Embryonic facial prominence (tissue), 1 donor: ENCODE measurements around the gene SRD5A2.

Experiments used
- DNase-seq: peaks from one replicate; pipeline ENCODE4 v3.0.0-alpha.2; 2016; ENCODE audit errors: extremely low spot score

Gene SRD5A2, protein sequence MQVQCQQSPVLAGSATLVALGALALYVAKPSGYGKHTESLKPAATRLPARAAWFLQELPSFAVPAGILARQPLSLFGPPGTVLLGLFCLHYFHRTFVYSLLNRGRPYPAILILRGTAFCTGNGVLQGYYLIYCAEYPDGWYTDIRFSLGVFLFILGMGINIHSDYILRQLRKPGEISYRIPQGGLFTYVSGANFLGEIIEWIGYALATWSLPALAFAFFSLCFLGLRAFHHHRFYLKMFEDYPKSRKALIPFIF

DNA sequence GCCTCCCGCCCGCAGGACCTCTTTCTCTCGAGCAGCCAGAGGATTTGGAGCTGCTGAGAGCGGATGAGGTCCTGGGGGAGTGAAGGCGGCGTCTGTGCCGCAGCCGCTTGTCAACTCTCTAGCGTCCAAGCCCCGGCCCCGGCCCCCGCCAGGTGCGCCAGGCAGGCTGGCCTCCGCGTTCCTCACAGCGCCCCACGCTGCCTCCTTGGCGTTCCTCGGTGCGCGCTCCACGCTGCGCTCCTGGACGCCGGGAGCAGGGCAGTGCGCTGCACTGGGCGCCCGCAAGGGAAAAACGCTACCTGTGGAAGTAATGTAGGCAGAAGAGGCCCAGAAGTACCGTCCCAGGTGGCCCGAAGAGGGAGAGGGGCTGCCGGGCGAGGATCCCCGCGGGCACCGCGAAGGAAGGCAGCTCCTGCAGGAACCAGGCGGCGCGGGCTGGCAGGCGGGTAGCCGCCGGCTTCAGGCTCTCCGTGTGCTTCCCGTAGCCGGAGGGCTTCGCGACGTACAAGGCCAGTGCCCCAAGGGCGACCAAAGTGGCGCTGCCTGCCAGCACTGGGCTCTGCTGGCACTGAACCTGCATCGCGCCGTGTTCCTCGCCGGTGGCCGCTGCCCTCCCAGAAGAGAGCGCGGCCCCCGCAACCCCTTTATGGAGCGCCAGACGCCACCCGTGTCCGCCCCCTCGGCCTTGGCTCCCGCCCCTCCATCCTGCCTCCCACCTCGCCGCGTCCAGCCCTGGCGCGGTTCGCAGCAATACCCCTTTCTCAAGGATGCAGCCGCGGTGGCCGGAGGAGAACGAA, at the start of gene SRD5A2:
TSS of gene SRD5A2 (minus strand) at position 618 of the 797 bp plus-strand sequence. CDS start at position 580, 38 bp downstream.
- DNase-seq: no peak

DNA sequence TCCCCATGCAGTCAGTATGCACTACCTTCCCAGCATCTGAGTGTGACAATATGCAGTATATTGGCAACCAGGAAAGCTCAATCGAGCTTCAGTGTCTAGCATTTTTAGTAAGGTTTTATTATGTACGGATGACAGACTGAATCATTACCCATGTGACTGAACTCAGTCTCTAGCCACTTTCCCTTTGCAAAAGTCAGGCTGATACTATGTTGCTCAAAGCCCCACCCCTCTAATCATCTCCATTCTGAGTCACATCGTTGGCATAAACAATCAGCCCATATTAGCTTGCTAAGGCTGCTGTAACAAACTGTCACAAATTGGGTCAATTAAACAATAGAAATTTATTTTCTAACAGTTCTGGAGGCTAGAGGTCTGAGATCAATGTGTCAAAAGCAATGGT, 25.8 kb upstream of the SRD5A2 start:
- no peak for DNase-seq

DNA sequence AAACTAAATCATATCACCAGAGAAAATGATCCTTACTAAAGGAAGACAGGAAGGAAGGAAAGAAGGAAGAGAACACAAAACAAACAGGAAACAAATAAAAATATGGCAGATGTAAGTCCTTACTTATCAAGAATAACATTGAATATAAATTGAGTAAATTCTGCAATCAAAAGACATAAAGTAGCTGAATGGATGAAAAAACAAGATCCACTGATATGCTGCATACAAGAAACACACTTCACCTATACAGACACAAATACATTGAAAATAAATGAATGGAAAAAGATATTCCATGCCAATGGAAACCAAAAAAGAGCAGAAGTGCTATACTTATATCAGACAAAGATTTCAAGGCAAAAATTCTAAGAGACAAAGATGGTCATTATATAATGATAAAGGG, 18.0 kb upstream of the SRD5A2 start:
- no peak for DNase-seq

DNA sequence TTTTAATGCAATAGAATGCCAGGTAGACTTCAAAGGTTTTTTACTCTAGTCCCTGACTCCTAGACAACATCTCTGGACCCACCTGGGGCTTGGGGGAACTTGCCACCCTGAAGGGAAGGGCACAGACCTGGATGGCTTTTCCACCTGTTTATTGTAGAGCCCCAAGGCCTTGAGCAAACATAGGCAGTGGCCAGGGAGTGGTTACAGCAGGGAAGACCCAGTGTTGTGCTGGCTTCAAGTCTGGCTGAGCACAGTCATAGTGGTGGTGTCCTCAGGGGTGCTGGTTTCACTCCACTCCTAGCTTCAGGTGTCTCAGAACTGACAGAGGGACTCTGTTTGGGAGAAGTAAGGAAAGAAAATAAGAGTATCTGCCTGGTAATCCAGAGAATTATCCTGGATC, 5.5 kb upstream of the SRD5A2 start:
- no peak for DNase-seq

DNA sequence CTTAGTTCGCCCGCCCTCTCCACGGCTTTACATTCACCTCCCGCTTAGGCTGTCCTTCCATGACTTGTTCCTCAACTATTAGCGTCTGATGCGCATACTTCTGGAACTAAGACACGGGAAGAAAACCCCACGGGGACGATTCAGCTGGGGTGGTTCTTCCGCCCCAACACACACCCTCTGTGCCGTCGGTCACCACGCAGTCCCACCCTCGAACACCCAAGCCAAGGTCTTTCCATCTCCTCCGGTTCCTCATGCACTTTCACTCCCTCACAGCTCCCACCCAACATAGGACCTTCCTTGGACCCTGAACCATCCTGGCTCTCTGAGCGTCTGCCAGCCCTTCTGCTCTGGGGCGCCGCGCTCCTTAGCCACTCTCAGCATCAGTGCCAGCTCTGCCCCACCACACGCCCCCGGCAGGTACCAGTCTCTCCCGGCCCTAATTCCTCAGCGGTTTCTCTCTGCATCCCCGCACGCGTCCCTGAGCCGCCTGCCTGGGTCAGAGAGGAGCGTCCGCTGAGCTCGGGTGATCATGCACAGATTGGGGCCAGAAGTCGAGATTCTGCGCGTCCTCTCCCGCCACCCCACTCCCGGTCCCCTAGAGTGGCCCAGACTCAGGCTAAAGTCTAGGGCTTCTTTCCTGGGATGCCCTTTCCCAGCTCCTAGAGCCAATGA, 522 bp upstream of the SRD5A2 start:
- no peak for DNase-seq

DNA sequence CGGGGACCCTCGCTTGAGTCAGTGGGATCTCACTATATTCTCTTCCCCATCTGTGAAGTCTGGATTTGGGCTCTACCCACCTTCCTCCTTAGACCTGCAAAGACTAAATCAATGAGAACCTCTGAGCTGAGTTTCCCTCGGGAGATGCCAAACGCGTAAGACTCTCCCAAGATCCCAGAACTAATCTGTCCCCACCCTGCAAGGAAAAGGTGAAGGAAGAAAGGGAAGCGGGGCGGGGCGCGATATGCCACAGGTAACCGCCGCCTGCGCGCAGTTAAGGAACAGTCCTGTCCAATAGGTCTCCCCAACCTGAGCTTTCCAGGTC, 780 bp downstream of the SRD5A2 start:
- no peak for DNase-seq

DNA sequence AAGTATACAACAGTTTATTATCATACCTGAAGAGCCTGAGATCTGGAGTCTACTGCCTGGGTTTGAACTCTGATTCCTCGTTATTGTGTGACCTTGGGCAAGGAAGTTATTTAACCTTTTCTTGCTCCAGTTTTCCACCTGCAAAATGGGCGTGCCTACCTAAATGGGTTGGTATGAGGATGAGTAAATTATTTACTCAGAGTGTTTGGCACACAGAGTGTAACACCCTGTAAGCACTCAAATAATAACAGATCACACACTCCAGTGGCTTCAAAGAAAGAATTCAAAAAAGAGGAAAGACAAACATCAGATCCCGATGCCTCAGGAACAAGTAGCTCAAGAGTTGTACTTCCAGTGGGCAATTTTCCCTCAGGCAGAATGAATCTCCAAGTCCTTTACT, 2.4 kb downstream of the SRD5A2 start:
- DNase-seq: no peak

DNA sequence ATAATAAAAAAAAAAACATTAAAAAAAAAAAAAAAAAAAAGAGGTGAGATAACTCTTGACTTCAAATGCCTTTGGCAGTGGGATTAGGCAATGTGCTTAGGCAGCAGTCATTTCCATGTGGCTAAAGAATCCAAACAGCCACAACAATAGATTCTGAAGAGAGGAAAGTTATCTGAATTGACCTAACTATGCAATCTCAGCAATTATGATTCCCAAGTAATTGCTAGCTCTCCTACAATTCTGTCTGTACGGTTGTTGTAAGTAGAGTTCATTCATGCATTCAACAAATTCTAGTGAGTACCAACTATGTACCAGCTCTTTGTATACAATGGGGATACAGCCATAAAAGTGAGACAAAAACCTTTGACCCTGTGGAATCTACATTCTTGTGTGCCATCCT, 3.6 kb downstream of the SRD5A2 start:
- DNase-seq: no peak

DNA sequence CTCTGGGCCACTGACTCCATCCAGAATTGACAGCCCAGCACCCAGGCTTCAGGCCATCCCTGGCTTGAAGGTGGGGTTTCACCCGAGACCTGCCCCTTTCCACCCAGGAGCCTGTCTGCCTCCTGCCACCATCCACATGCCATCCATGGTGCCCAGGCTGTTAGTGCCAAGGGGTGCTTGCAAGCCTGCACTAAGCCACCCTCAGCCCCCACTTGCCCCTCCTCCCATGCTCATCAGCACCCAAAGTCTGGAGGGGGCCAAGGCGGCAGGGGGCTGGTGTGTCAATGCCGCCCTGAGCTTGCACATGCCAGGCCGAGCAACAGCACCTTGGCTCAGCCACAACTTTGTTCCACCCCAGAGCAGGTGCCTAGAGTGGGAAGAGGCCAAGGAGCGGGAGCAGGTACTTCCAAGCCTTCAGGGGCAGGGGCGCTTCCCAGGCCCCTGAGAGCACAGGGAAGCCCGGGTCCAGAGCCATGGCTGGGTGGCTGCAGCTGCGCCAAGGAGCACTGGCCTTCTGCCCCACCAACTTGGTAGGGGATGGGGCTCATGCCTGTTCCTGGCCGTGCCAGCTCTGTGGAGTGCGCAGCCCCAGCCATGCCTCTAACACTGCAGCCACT, 12.0 kb downstream of the SRD5A2 start:
- DNase-seq: no peak

DNA sequence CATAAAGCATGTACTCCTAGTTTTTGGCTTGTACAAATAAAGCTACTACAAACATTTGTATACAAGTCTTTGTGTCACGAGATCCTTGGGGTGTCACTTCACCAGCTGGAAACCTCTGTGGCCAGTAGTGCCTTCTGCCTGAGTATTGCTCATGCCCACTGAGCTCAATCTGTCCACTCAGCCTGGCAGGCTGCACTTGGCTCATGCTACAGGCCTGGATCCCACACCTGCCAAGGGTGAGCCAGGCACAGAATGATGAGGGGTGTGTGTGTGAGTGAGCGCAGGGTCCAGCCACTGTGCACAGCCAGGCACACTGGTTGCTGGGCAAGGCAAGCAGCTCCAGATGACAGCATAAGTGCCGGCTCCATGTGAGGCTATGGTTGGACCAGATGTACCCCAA, 13.1 kb downstream of the SRD5A2 start:
- no peak for DNase-seq

DNA sequence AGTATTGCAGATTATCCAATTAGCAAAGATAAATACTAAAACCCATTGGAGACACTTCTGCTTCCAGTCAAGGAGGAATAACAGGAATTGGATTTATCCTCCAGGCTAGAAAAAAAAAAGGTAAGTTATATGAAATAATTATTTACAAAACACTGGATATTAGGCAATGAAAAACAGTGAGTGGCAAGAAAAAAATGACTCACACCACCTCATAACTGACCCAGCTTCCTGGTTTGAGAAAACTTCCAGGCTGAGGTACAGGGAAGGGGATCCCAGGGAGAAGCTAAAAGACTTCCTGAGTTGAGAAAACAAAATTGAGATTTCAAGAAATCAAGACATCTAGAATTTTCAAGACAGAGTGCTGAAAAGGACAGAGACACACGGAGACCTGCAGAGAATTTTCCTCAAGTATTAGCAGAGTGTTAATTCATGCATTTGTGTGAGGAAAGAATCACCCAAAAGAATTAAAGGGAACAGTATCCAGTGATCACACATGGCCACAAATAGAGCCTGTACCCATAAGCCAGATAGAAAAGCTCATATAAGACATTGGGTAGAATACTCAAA, 17.4 kb downstream of the SRD5A2 start:
- DNase-seq: no peak

DNA sequence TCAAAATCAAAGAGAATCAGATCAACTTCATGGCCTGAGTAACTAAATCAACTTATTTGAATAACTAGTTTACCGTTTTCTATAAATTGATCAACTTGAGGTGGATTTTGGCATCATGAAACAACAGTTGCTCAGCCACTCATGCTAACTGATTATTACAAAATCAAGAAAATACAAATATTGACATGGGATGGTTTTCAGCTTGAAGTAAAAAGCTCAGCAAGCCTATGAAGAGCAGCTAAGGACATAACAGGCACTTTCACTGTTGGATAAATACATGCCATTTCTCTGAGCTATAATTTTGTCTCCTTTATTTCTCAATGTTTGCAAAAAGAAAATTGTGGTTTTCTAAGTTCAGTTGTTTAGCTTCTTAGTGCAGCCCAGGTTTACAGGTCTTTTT, 18.9 kb downstream of the SRD5A2 start:
- no peak for DNase-seq

DNA sequence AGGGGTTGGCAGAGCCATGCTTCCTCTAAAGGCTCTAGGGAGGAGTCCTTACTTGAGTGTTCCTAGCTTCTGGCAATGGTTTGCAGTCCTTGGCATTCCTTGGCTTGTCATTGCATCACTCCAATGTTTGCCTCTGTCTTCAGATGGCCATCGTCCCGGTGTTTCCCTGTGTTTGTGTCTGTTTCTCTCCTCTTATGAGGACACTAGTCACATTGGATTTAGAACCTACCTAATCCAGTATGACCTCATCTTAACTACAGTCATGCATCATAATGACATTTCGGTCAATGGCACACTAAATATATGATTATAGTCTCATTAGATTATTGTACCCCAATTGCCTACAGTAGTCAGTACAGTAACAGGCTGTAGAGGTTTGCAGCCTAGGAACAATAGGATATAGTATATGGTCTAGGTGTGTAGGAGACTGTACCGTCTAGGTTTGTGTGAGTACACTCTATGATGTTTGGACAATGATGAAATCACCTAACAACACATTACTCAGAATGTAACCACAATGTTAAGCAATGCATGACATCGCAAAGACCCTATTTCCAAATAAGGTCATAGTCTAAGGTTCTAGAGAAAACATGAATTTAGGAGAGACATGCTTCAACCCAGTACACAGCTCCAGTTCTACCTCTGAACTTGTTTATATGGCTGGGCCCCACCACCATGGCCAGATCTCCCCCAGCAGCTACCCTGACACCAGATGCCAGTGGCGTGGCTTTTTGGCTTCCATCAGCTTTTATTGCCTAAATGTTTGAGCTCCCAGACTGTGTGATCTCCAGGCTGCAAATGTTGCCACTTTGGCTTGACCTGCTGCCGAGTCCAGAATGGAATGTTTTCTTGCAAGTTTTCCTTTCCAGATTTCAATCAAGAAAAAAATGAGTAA, 22.1 kb downstream of the SRD5A2 start:
- DNase-seq: no peak

DNA sequence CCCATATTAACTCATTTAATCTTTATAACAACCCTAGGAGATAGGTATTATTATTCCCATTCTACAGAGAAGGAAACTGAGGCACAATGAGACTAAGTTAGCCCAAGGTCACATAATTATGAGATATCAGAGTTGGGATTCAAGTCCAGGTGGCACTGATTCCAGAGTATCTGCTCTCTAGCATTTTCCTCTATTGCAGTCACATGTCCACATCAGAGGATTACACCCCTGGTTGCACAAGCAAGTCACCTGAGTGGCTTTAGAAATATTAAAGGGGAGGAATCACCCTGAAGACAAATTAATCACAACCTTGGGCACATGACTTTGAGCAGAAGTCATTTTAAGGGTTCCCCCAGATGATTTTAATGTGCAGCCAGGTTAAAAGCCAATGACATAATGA, 23.8 kb downstream of the SRD5A2 start:
- DNase-seq: no peak

DNA sequence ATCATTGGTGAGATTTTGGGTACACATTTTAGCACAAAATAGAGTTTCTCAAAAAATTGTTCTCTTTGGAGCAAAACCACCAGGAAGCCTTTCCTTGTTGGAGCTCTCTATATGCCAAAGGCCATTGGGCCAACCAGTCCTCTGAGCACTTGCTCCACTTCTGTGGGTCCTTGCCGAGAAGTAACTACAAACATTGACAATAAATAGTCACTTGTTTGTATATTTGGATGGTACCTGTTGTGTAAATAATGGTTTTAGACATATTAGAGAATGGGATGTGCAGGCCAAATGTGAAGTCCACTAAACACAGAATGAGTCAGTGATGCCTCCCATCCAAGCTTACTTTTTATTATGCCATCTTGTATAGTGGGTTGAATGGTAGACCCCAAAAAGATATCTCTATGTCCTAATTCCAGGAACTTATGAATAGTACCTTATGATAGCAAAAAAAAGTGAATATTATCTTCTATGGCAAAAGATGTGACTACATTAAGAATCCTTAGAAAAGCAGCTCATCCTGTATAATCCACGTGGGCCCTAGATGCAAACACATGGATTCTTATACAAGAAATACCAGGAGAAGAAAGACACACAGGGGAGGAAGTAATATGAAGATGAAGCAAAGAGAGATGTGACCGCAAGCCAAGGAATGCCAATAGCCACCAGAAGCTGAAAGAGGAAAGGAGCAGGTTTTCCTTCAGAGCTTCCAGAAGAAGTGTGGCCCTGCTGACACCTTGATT, 24.6 kb downstream of the SRD5A2 start:
- DNase-seq: no peak

DNA sequence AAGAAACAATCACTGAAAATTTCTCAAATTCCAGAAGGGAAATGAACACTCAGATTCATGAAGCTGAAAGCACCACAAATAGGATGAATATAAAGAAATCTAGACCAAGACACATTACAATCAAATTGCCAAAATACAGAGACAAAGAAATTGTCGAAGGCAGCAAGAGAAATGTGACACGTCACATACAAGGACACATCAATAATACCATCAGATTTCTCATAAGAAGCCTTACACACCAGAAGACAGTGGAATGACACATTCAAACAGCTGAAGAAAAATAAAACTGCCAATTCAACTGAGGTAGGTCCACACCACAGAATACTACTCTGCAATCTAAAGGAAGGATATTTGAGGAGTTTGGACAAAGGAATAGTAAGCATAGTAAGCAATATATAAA, 27.4 kb downstream of the SRD5A2 start:
- no peak for DNase-seq

DNA sequence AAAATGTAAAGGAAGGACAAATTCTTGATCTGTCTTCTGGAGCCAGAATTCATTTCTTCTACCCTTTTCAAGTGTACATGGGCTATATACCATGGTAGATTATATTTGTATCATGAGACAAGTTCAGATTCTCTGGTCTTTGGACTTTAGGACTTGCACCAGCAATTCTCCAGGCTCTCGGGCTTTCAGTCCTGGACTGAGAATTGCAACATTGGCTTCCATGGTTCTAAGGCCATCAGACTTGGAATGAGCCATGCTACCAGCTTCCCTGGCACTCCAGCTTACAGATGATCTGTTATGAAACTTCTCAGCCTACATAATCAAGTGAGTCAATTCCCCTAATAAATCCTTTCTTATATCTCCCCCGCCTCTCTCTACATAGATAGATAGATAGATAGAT, 33.3 kb downstream of the SRD5A2 start:
- DNase-seq: no peak

DNA sequence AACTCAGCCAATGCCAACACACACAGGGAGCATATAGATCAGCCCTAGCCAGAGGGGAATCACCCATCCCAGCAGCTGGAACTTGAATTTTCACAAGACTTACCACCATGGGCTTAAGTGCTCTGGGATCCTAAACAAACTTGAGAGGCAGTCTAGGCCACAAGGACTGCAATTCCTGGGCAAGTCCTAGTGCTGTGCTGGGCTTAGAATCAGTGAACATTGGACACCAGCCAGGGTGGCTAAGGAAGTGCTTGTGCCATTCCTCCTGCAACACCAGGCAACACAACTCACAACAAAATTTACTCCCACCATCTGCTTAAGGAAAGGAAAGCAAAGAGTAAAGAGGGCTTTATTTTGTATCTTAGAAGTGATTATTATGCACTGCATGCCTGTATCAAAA, 38.9 kb downstream of the SRD5A2 start:
- DNase-seq: no peak

DNA sequence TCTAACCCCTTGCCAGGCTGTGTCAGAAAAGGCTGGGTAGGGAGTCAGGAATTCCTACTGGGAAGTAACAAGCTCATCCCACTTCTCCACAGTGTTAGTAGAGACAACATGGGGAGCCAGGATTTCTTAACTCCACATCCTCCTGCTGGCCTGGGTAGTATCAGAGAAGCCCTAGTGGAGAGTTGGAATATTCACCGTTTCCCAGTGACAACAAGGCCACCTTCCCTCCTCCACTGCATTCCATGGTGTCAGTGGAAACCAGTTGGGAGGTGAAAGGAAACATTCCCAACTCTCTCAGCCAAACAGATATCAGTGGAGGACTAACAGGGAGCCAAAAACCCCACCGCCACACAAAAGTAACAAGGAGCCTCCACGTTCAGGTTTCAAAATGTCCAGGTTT, 41.2 kb downstream of the SRD5A2 start:
- no peak for DNase-seq

DNA sequence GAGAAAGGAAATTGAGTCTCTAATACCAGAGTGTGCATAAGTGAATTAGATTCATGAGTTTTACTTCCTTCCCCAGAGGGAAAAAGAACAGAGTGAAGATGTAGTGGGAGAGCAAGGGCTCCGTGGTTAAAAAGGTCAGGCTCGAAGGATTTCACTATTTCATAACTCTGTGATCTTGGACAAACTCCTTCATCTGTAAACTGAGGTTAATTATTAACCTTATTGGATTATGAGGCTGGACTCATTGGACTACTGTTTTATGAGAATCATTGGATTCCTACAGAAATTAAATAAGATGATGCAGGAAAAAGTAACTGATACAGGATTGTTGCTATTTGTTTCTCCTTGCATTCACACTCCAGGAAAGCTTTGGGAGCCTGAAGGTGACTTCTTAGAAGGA, 45.0 kb downstream of the SRD5A2 start:
- no peak for DNase-seq

DNA sequence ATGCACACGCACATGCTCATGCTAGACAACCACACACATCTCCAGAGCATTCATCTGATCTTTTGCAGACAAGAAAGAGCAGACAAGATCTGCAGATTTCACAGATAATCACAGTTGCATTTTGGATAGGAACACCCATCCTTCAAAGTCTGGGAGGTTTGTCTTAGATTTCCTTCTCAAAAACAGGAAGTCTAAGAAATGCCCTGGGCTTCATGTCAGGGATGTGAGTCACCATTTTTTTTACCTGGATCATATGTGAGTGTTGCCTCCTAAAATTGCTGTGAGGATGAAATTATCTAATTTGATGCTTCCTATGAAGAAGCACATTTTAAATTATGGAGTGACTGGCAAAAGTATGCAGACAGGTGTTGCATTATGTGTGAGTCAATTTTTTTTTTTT, 46.1 kb downstream of the SRD5A2 start:
- DNase-seq: no peak
